ENCODE measurements around the gene COL19A1.

The COL19A1 gene

DNA sequence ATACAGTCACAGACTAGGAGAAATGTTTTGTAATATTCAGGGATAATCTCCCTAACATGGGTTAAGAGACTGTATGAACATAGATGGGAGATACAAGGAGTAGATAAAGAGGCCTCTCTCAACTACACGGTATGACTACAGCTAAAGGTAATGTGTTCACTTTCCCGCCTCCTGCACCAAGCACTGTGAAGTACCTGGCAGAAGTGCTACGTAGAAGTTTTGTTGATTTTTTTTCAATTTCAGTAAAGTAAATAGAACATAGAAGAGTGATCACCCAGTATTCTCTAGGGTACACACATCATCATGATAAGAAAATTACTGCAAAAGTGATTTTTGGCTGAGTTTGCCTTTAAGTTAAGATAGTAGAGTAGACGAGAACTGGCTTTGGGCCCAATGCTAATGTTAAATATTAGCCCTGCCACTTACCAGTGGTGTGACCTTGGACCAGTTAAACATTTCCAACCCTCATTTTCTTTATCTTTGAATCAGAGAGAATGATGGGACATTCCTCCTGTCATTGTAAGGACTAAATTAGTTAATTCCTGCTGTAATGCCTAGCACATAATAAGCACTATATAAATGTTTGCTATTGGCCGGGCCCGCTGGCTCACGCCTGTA lies 253.0 kb downstream of the COL19A1 start:
- TF ChIP-seq, protein P1, sequence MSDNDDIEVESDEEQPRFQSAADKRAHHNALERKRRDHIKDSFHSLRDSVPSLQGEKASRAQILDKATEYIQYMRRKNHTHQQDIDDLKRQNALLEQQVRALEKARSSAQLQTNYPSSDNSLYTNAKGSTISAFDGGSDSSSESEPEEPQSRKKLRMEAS (IDR thresholded peaks at IDR 0.05; ENCODE audit: low read depth, low read length): no peak
- TF ChIP-seq MYC (IDR thresholded peaks at IDR 0.05; ENCODE audit: low read depth, low read length): no peak
- no peak for TF ChIP-seq POLR2A (IDR thresholded peaks at IDR 0.05; ENCODE audit: extremely low read depth, insufficient read length)
- no peak for TF ChIP-seq CTCF (IDR thresholded peaks at IDR 0.05; ENCODE audit: low read depth, low read length)
- DNase-seq (ENCODE audit: low read depth): no peak
- no peak overlapping the region for H3K4me3 ChIP-seq (ENCODE audit: low read depth, low read length)

DNA sequence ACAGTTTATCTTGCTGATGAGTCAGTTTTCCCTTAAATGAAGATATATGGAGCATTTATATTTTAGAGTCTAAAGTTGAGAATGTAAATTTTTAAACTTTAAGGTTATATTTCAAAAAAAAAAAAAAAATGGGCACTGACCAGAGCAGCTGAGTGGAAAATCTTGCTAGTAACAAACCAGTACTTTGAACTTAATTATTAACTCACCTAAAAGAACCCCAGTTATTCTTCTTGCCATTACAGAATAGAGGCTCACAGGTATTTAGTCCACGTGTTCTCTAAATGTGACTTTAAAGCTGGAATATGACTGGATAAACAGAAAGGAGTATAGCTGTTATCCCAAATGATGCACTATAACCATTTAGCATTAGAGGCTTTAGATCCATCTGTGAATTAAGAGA lies 258.1 kb downstream of the COL19A1 start:
- DNase-seq (ENCODE audit: low read depth): no peak
- H3K4me3 ChIP-seq (ENCODE audit: low read depth, low read length): no peak overlapping the region
- TF ChIP-seq MYC (IDR thresholded peaks at IDR 0.05; ENCODE audit: low read depth, low read length) (no peak), POLR2A (IDR thresholded peaks at IDR 0.05; ENCODE audit: extremely low read depth, insufficient read length) (no peak)
- TF ChIP-seq, protein P1 (IDR thresholded peaks at IDR 0.05; ENCODE audit: low read depth, low read length): no peak

- TF ChIP-seq, protein P1 (IDR thresholded peaks at IDR 0.05; ENCODE audit: low read depth, low read length): no peak
- TF ChIP-seq CTCF (IDR thresholded peaks at IDR 0.05; ENCODE audit: low read depth, low read length): no peak
- TF ChIP-seq MYC (IDR thresholded peaks at IDR 0.05; ENCODE audit: low read depth, low read length): no peak
- TF ChIP-seq POLR2A (IDR thresholded peaks at IDR 0.05; ENCODE audit: extremely low read depth, insufficient read length): no peak
- no peak overlapping the region for H3K4me3 ChIP-seq (ENCODE audit: low read depth, low read length)
- DNase-seq (ENCODE audit: low read depth): peak; percentile 5
These were observed 258.7 kb downstream of the COL19A1 start for GRCh38 chr6:70124882-70125545.

- TF ChIP-seq MYC (IDR thresholded peaks at IDR 0.05; ENCODE audit: low read depth, low read length): no peak
- TF ChIP-seq, protein P1 (IDR thresholded peaks at IDR 0.05; ENCODE audit: low read depth, low read length): no peak
- no peak for TF ChIP-seq CTCF (IDR thresholded peaks at IDR 0.05; ENCODE audit: low read depth, low read length)
- no peak for TF ChIP-seq POLR2A (IDR thresholded peaks at IDR 0.05; ENCODE audit: extremely low read depth, insufficient read length)
These were observed 259.2 kb downstream of the COL19A1 start for GRCh38 chr6:70125602-70126001.

GRCh38 chr6:70129341-70129740 lies 263.0 kb downstream of the COL19A1 start:
- no peak for DNase-seq (ENCODE audit: low read depth)
- H3K4me3 ChIP-seq (ENCODE audit: low read depth, low read length): no peak overlapping the region
- TF ChIP-seq CTCF (IDR thresholded peaks at IDR 0.05; ENCODE audit: low read depth, low read length) (no peak), MYC (IDR thresholded peaks at IDR 0.05; ENCODE audit: low read depth, low read length) (no peak), POLR2A (IDR thresholded peaks at IDR 0.05; ENCODE audit: extremely low read depth, insufficient read length) (no peak)
- TF ChIP-seq, protein P1 (IDR thresholded peaks at IDR 0.05; ENCODE audit: low read depth, low read length): no peak

More at GRCh38 chr6:70125602-70126001, 259.2 kb downstream of the COL19A1 start:
- H3K4me3 ChIP-seq (ENCODE audit: low read depth, low read length): no peak overlapping the region
- no peak for DNase-seq (ENCODE audit: low read depth)

GRCh38 chr6:70130865-70131264 lies 264.5 kb downstream of the COL19A1 start:
- no peak overlapping the region for H3K4me3 ChIP-seq (ENCODE audit: low read depth, low read length)
- DNase-seq (ENCODE audit: low read depth): no peak
- no peak for TF ChIP-seq MYC (IDR thresholded peaks at IDR 0.05; ENCODE audit: low read depth, low read length)
- TF ChIP-seq, protein P1 (IDR thresholded peaks at IDR 0.05; ENCODE audit: low read depth, low read length): no peak
- TF ChIP-seq POLR2A (IDR thresholded peaks at IDR 0.05; ENCODE audit: extremely low read depth, insufficient read length): no peak
